GM12878 (cell line): ENCODE measurements around the gene COL23A1. TPM values are rescaled to one million over a fixed set of nuclear protein-coding genes. Genes with fewer than 3 reads are reported as not detected.

Source experiments
- ATAC-seq: fragments of 200-7000 bp; cut with Tn5 transposase; 3 replicates; pipeline ENCODE4 v1.9.1; 2020; ENCODE audit warnings: mild to moderate bottlenecking, moderate library complexity
- BruUV-seq: library from RNA; stranded (reverse); fragments of 400-500 nt; replicated peaks from 2 replicates; lab custom pipeline; 2021; lab: Mats Ljungman, UMichigan
- CTCF ChIA-PET: fragments of 300-600 bp; sonication (Branson Sonifier 250); formaldehyde crosslinking; extraction: SDS; loops from one replicate; lab custom pipeline; 2021; ENCODE audit warnings: inconsistent platforms; lab: Yijun Ruan, JAX
- POLR2A ChIA-PET: fragments of 350-600 bp; formaldehyde crosslinking; extraction: SDS; loops from one replicate; lab custom pipeline; 2021; ENCODE audit warnings: inconsistent platforms; lab: Charles Lee
- RAD21 ChIA-PET: fragments of 300-600 bp; sonication (Branson Sonifier 250); formaldehyde crosslinking; loops from one replicate; lab custom pipeline; 2023; ENCODE audit warnings: antibody characterized with exemption; ENCODE audit not compliant: unreplicated experiment; lab: Charles Lee
- SMC1A ChIA-PET: fragments of 300-600 bp; sonication (Branson Sonifier 250); formaldehyde crosslinking; loops from one replicate; lab custom pipeline; 2023; ENCODE audit not compliant: unreplicated experiment, uncharacterized antibody; lab: Charles Lee
- DNase-seq: peaks from one replicate; pipeline ENCODE4 v3.0.0-alpha.2; 2011; ENCODE audit warnings: low read depth, low spot score
- FAIRE-seq: peaks from 3 replicates; lab custom pipeline; 2011; peaks lifted over from hg19 to GRCh38; lab: Jason Lieb, UNC
- H2AFZ ChIP-seq: 2 replicates; pipeline ENCODE4 v1.6.0; 2011; ENCODE audit warnings: low read depth, low read length, control low read depth; ENCODE audit not compliant: control insufficient read depth
- H3K27ac ChIP-seq: 2 replicates; pipeline ENCODE4 v1.5.1; 2011; ENCODE audit warnings: control low read depth; ENCODE audit not compliant: control insufficient read depth, insufficient read depth
- H3K27me3 ChIP-seq, 2 experiments: replicated peaks in 1 of 2; 2 replicates each; pipeline versions ENCODE4 v1.6.0 to v1.6.1; 2011; ENCODE audit warnings: low read length in 1 of 2; ENCODE audit not compliant: control insufficient read depth in 2 of 2, insufficient read depth in 2 of 2
- H3K36me3 ChIP-seq, 2 experiments: 2 replicates each; pipeline ENCODE4 v1.5.1; 2011; ENCODE audit warnings: low read length in 1 of 2; ENCODE audit not compliant: control insufficient read depth in 2 of 2, insufficient read depth in 2 of 2
- H3K4me1 ChIP-seq: 2 replicates; pipeline ENCODE4 v1.6.1; 2011; ENCODE audit warnings: mild to moderate bottlenecking, low read length, moderate library complexity, mixed read lengths; ENCODE audit not compliant: control insufficient read depth, insufficient read depth
- H3K4me2 ChIP-seq: 2 replicates; pipeline ENCODE4 v1.6.0; 2011; ENCODE audit warnings: control low read depth; ENCODE audit not compliant: control insufficient read depth, insufficient read depth
- H3K4me3 ChIP-seq: fragments of 200-600 bp; sonication (generic); 2 replicates; pipeline ENCODE4 v1.5.1; 2016
- H3K79me2 ChIP-seq: 2 replicates; pipeline ENCODE4 v1.6.0; 2011; ENCODE audit warnings: low read length; ENCODE audit not compliant: control insufficient read depth, insufficient read depth
- H3K9ac ChIP-seq: 2 replicates; pipeline ENCODE4 v1.8.0; 2011; ENCODE audit warnings: low read length, control low read depth, mixed read lengths; ENCODE audit not compliant: control insufficient read depth, insufficient read depth
- H3K9me3 ChIP-seq: replicated peaks from 3 replicates; pipeline ENCODE4 v1.5.1; 2011; ENCODE audit warnings: mild to moderate bottlenecking, low read length; ENCODE audit not compliant: control insufficient read depth, insufficient read depth
- H4K20me1 ChIP-seq: 2 replicates; pipeline ENCODE4 v1.6.0; 2011; ENCODE audit not compliant: control insufficient read depth, insufficient read depth
- ASH2L ChIP-seq: fragments of 300-600, 200-600 bp; sonication (generic); IDR thresholded peaks from 2 replicates; pipeline ENCODE4 v1.6.1; 2017; ENCODE audit warnings: low read depth, mild to moderate bottlenecking, borderline replicate concordance
- CEBPB ChIP-seq, 2 experiments: fragments of 150-350 bp in 1 of 2; IDR thresholded peaks; 2 replicates each; pipeline ENCODE4 v1.6.1; 2012 to 2014; ENCODE audit warnings: low read depth in 2 of 2, low read length in 2 of 2, borderline replicate concordance in 1 of 2, inconsistent platforms in 1 of 2
- CEBPZ ChIP-seq: fragments of 150-350 bp; IDR thresholded peaks from 2 replicates; pipeline ENCODE4 v1.6.1; 2016; ENCODE audit warnings: low read depth, low read length
- CHD2 ChIP-seq: IDR thresholded peaks from 2 replicates; pipeline ENCODE4 v1.6.1; 2011; ENCODE audit warnings: low read depth, low read length, improper control_type of control experiment, borderline replicate concordance
- DPF2 ChIP-seq: fragments of 450-650 bp; IDR thresholded peaks from 2 replicates; pipeline ENCODE4 v1.6.1; 2017; ENCODE audit warnings: mild to moderate bottlenecking
- FOS ChIP-seq: IDR thresholded peaks from 3 replicates; pipeline ENCODE4 v1.6.1; 2011; ENCODE audit warnings: borderline replicate concordance; ENCODE audit not compliant: insufficient read length; ENCODE audit errors: extremely low read depth
- GATAD2B ChIP-seq: fragments of 450-650 bp; conservative IDR thresholded peaks from 2 replicates; pipeline ENCODE4 v1.6.1; 2017; ENCODE audit warnings: low read depth, mild to moderate bottlenecking, moderate library complexity
- HDGF ChIP-seq: fragments of 450-650 bp; IDR thresholded peaks from 2 replicates; pipeline ENCODE4 v1.6.1; 2016; ENCODE audit warnings: antibody characterized with exemption
- NFYA ChIP-seq: IDR thresholded peaks from 2 replicates; pipeline ENCODE4 v1.6.1; 2011; ENCODE audit warnings: low read depth, mild to moderate bottlenecking, low read length, improper control_type of control experiment, borderline replicate concordance
- RB1 ChIP-seq: fragments of 450-650 bp; formaldehyde crosslinking; IDR thresholded peaks from 2 replicates; pipeline ENCODE4 v1.6.1; 2017; ENCODE audit warnings: mild to moderate bottlenecking, borderline replicate concordance
- RELA ChIP-seq: fragments of 450-650 bp; IDR thresholded peaks from 2 replicates; pipeline ENCODE4 v1.8.0; 2014; ENCODE audit warnings: borderline replicate concordance; ENCODE audit not compliant: partially characterized antibody
- SMC3 ChIP-seq: IDR thresholded peaks from 2 replicates; pipeline ENCODE4 v1.6.1; 2011; ENCODE audit warnings: low read length, improper control_type of control experiment, borderline replicate concordance
- SRF ChIP-seq, 2 experiments: IDR thresholded peaks; 2 replicates each; pipeline ENCODE4 v1.6.1; 2011; ENCODE audit warnings: low read depth in 2 of 2, low read length in 2 of 2, mild to moderate bottlenecking in 1 of 2, moderate library complexity in 1 of 2
- USF1 ChIP-seq: IDR thresholded peaks from 2 replicates; pipeline ENCODE4 v1.6.1; 2011; ENCODE audit warnings: borderline replicate concordance, low read depth, mild to moderate bottlenecking, moderate library complexity, mixed read lengths, low read length; ENCODE audit not compliant: insufficient read depth; ENCODE audit errors: extremely low read length
- ZBTB4 ChIP-seq: fragments of 450-650 bp; formaldehyde crosslinking; IDR thresholded peaks from 2 replicates; pipeline ENCODE4 v1.4.0; 2022; ENCODE audit warnings: mild to moderate bottlenecking, moderate library complexity
- ZNF217 ChIP-seq: fragments of 450-650 bp; IDR thresholded peaks from 2 replicates; pipeline ENCODE4 v1.6.1; 2017; ENCODE audit warnings: antibody characterized with exemption, mild to moderate bottlenecking
- ZNF24 ChIP-seq: fragments of 450-650 bp; IDR thresholded peaks from 2 replicates; pipeline ENCODE4 v1.6.1; 2017; ENCODE audit warnings: antibody characterized with exemption, mild to moderate bottlenecking
- WGBS: methylation state at CpG from one replicate; pipeline ENCODE4 v1.1.6; 2016; ENCODE audit warnings: low lambda C conversion rate; ENCODE audit not compliant: insufficient replicate concordance, insufficient coverage; ENCODE audit errors: missing lambda C conversion rate; 5-methylcytosine and 5-hydroxymethylcytosine counted together
- in situ Hi-C: fragments of 300-500 bp; cut with MboI; formaldehyde crosslinking; loops from 9 replicates; pipeline ENCODE4 v1.14.3; 2018; ENCODE audit warnings: mixed read lengths
- intact Hi-C: fragments of 100-400 bp; cut with micrococcal nuclease; formaldehyde crosslinking; loops from one replicate; pipeline ENCODE4 v1.14.2; 2022; ENCODE audit not compliant: unreplicated experiment
- polyA plus RNA-seq, 11 experiments: library from polyadenylated mRNA; depleted of rRNA in 4 of 11; unstranded in 6 of 11; stranded (reverse) in 5 of 11; fragments of >200 nt; fragmentation: Nextera tagmentation in 4 of 11; fragmentation: Illumina TruSeq in 1 of 11; extraction: Ambion mirVana in 4 of 11; extraction: Trizol in 1 of 11; gene quantifications; 1 replicate in 1 of 11; 2 replicates in 10 of 11; pipeline versions ENCODE4 v1.2.1 to v1.2.3, GENCODE V29; 2011 to 2016; ENCODE audit warnings: inconsistent platforms in 2 of 11, missing spikeins in 2 of 11, low read depth in 1 of 11
- total RNA-seq, 4 experiments: library from RNA; depleted of rRNA in 3 of 4; stranded (reverse); fragments of >200 nt in 3 of 4; fragmentation: Illumina TruSeq in 1 of 4; extraction: Trizol in 1 of 4; gene quantifications; 2 replicates each; pipeline versions ENCODE4 v1.2.1 to v1.2.3, GENCODE V29; 2013 to 2021

COL23A1 gene
- total and polyA plus RNA-seq, 10 of the 15 experiments (the other 5 are each of a cell fraction or from before 2014, with no cell fraction given): 0.03 to 0.83 (median 0.09) TPM; not detected in 5

GRCh38 chr5:178438796-178439195 lies 151.4 kb downstream of the COL23A1 start:
- POLR2A ChIA-PET: no interaction called here
- no peaks in the 10 kb centered on the region for H3K9me3 ChIP-seq
- no peaks in the 10 kb centered on the region for H3K27me3 ChIP-seq
- in situ Hi-C loops (no loop called here), intact Hi-C loops (no loop called here)
- no peak overlapping the region for H2AFZ ChIP-seq
- ATAC-seq (no peak), FAIRE-seq (no peak), DNase-seq (no peak)
- TF ChIP-seq CEBPB (IDR thresholded peaks at IDR 0.05; ENCODE audit: borderline replicate concordance in 1 of 2, low read depth in 2 of 2, low read length in 2 of 2): no peak
- no peak for TF ChIP-seq USF1
- no peak for TF ChIP-seq HDGF
- no peak for TF ChIP-seq CEBPZ
- TF ChIP-seq SMC3: no peak
- TF ChIP-seq ZNF217: no peak
- no peak for TF ChIP-seq CHD2
- no peak for TF ChIP-seq SRF (IDR thresholded peaks at IDR 0.05; ENCODE audit: low read depth in 2 of 2, low read length in 2 of 2)
- no peak for TF ChIP-seq RELA
- no peak for TF ChIP-seq NFYA
- no peak for TF ChIP-seq ASH2L
- TF ChIP-seq FOS: no peak
- TF ChIP-seq RB1: no peak
- TF ChIP-seq ZNF24: no peak
- TF ChIP-seq GATAD2B: no peak
- no peak for TF ChIP-seq ZBTB4
- no peak for TF ChIP-seq DPF2
- RAD21 ChIA-PET: no interaction called here
- H3K4me1 ChIP-seq: no peaks in the 10 kb centered on the region
- BruUV-seq: no TSS peak
- no peak overlapping the region for H3K27ac ChIP-seq
- H3K36me3 ChIP-seq: no peaks in the 10 kb centered on the region
- H3K9ac ChIP-seq: no peak overlapping the region
- SMC1A ChIA-PET: no interaction called here
- CTCF ChIA-PET: no interaction called here
- H3K4me2 ChIP-seq: no peak overlapping the region
- H3K79me2 ChIP-seq: no peaks in the 10 kb centered on the region
- H4K20me1 ChIP-seq: no peaks in the 10 kb centered on the region
- WGBS: 60% methylated on average over 6 of the region's 6 CpGs
- H3K4me3 ChIP-seq: no peak overlapping the region
